Measurements from ENCODE around the gene CD22.

Gene CD22

GRCh38 chr19:35301961-35302360 lies 27.0 kb upstream of the CD22 start:
- DNase-seq (ENCODE audit: low read depth): no peak
- no peak for TF ChIP-seq CTCF (conservative IDR thresholded peaks at IDR 0.05; ENCODE audit: control insufficient read depth, insufficient read depth, low read depth, low read length)
- H3K4me3 ChIP-seq (ENCODE audit: control insufficient read depth, low read depth, low read length): no peak overlapping the region

GRCh38 chr19:35302446-35302845 lies 26.5 kb upstream of the CD22 start:
- TF ChIP-seq CTCF (conservative IDR thresholded peaks at IDR 0.05; ENCODE audit: control insufficient read depth, insufficient read depth, low read depth, low read length): no peak
- H3K4me3 ChIP-seq (ENCODE audit: control insufficient read depth, low read depth, low read length): no peak overlapping the region
- no peak for DNase-seq (ENCODE audit: low read depth)

GRCh38 chr19:35303357-35303915 lies 25.6 kb upstream of the CD22 start:
- TF ChIP-seq CTCF (conservative IDR thresholded peaks at IDR 0.05; ENCODE audit: control insufficient read depth, insufficient read depth, low read depth, low read length): no peak
- no peak overlapping the region for H3K4me3 ChIP-seq (ENCODE audit: control insufficient read depth, low read depth, low read length)
- no peak for DNase-seq (ENCODE audit: low read depth)

GRCh38 chr19:35304036-35304435 lies 25.0 kb upstream of the CD22 start:
- no peak for TF ChIP-seq CTCF (conservative IDR thresholded peaks at IDR 0.05; ENCODE audit: control insufficient read depth, insufficient read depth, low read depth, low read length)
- H3K4me3 ChIP-seq (ENCODE audit: control insufficient read depth, low read depth, low read length): no peak overlapping the region
- DNase-seq (ENCODE audit: low read depth): no peak

- no peak for TF ChIP-seq CTCF (conservative IDR thresholded peaks at IDR 0.05; ENCODE audit: control insufficient read depth, insufficient read depth, low read depth, low read length)
- H3K4me3 ChIP-seq (ENCODE audit: control insufficient read depth, low read depth, low read length): no peak overlapping the region
These were observed 23.8 kb upstream of the CD22 start for GRCh38 chr19:35305181-35305580.

GRCh38 chr19:35306473-35307246 lies 22.3 kb upstream of the CD22 start:
- DNase-seq (ENCODE audit: low read depth): no peak

More at GRCh38 chr19:35305181-35305580, 23.8 kb upstream of the CD22 start:
- no peak for DNase-seq (ENCODE audit: low read depth)

More at GRCh38 chr19:35306473-35307246, 22.3 kb upstream of the CD22 start:
- no peak for TF ChIP-seq CTCF (conservative IDR thresholded peaks at IDR 0.05; ENCODE audit: control insufficient read depth, insufficient read depth, low read depth, low read length)
- no peak overlapping the region for H3K4me3 ChIP-seq (ENCODE audit: control insufficient read depth, low read depth, low read length)

Data from fibroblast of mammary gland (primary cell).